Measurements from ENCODE around the gene FIBCD1.

FIBCD1 gene

DNA sequence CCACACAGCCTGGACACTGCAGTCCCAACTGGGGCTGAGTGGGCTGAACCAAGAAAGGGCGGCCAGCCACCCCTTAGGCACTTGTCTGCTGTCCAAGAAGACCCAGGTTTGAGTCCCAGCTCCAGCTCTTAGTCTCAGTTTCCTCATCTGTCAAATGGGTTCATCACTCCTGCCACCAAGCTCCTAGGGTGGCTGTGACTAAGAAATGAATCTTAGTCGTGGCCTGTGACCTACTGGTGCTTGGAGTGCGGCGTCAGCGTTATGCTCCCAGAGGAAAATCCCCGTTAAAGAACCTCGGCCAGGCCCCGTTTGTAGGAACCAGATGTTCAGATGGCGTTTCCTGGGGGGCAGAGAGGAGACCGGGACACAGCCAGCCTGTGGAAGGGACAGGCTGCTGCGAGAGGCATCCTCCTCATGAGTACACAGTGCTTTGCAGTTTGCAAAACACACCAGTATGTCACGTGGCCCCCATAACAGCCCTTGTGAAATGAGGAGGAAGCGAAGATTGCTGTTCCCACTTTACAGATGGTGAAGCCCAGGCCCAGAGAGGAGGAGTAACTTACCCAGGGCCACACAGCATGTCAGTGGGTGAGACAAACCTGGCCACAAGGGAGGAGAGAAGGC is 3.3 kb downstream of the FIBCD1 start:
- no peak for DNase-seq

GRCh38 chr9:130934702-130935647 is 4.1 kb downstream of the FIBCD1 start:
- DNase-seq: no peak

DNA sequence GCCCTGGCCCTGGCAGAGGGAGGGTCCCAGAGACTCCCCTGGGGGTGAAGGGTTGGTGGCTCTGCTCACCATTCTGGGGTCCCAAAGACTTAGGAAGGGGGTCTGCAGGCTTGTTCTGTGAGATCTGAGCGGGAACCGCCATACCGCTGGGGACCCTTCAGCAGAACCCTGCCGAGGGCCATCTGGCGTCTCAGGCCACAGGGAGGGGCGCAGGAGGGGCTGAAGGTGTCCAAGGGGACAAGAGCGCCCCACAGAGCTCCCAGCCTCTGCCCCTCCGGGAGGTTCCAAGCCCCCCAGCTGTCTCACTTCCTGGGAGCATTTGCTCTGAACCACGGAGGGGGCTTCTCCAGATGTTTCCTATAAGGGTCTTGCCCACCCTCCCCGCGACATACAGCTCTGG is 4.8 kb downstream of the FIBCD1 start:
- DNase-seq: no peak

DNA sequence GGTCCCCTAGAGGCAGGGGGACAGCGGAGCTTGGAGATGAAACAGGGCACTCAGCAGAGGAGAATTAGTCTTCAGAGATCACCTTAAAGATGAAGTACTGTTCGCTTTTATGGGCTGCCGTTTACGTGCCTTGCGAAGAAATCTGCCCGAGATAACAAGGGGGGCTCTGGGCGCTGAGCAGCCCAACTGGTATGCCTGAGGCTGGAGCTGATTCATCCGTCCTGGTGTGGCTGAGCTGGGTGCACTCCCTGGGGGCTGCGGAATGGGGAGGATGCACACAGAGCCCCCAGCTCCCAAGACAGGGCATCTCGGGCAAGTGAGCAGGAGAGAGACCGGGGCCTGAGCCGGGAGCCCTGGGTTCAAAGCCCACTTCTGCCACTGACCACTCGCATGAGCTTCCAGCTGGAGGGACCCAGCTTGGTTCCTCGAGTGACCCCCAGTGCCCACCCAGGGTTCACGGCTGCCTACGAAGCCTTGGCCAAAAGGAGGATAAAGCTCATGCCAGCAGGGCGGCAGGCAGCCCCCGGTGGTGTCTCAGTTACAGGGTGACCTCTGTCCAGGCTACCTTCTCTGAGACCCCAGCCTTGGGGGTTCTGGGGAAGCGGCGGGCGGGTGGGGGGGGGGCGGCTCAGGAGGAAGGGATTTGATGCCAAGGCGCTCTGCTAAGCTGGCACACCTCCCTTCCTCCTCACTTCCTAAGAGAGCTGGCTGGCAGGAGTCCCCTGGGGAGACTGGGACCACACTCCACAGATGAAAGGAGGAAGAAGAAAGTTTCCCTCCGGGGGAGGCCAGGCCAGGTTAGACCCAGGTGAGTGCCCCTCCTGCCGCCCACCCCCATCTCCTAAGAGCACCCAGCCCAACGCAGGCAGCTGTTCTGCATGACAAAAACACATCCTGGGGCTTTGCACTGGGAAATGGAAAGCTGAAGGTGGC is 5.7 kb downstream of the FIBCD1 start:
- DNase-seq: no peak

- no peak for DNase-seq
These were observed 6.6 kb downstream of the FIBCD1 start for GRCh38 chr9:130932255-130933079.

DNA sequence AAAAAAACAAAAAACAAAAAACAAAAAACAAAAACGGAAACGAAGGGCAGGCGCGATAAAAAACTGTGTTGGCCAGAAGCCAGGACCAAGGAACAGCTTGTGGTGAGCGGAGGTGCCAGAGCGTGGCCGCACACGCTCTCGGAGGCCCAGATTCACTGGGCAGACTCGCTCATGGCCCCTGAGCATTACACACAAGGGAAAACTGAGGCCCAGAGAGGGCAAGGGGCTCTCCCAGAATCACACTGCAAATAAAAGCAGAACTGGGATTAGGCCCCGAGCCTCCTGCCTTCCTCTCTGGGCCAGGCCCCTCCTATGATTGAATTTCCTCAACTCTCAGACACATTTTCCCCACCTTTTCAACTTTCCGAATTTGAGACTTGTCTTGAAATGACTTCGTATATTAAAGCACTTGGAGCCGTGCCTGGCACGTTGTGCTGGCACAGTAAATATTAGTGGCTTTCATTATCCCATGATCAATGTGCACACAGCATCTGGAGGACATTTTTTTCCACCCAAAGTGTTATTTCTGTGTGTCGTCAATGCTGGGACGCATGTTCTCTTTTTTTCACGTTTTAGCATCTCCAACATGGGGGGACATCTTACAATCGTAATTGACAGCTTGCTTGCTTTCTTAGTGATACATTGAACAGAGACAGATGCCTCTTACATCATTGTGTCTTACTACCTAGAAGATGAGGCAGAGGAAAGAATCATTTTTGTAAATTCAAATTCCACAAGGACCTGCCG is 7.4 kb downstream of the FIBCD1 start:
- no peak for DNase-seq

DNA sequence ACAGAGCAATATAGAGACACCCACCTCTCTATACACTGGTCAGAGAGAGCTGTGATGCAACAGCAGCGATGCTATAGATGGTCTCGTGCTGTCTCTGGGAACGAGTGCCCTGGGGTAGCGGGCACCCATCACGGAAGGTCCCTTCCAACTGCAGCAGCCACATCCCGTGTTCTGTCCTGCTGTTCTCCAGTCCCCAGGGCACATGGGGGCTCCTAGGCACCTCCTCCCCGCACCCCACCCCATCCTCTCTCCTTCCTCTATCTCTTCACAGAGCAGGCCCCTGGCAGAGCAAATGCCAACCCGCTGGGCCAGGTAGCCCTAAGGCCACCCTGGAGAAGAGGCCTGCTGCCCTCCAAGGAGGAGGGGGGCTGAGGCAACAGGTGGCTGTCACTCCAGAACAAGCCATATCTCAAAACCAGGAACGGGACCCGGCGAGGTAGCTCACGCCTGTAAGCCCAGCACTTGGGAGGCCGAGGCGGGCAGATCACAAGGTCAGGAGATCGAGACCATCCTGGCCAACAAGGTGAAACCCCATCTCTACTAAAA is 8.2 kb downstream of the FIBCD1 start:
- no peak for DNase-seq

GRCh38 chr9:130930132-130930803 is 8.8 kb downstream of the FIBCD1 start:
- DNase-seq: no peak

GRCh38 chr9:130929571-130930038 is 9.4 kb downstream of the FIBCD1 start:
- DNase-seq: no peak

DNA sequence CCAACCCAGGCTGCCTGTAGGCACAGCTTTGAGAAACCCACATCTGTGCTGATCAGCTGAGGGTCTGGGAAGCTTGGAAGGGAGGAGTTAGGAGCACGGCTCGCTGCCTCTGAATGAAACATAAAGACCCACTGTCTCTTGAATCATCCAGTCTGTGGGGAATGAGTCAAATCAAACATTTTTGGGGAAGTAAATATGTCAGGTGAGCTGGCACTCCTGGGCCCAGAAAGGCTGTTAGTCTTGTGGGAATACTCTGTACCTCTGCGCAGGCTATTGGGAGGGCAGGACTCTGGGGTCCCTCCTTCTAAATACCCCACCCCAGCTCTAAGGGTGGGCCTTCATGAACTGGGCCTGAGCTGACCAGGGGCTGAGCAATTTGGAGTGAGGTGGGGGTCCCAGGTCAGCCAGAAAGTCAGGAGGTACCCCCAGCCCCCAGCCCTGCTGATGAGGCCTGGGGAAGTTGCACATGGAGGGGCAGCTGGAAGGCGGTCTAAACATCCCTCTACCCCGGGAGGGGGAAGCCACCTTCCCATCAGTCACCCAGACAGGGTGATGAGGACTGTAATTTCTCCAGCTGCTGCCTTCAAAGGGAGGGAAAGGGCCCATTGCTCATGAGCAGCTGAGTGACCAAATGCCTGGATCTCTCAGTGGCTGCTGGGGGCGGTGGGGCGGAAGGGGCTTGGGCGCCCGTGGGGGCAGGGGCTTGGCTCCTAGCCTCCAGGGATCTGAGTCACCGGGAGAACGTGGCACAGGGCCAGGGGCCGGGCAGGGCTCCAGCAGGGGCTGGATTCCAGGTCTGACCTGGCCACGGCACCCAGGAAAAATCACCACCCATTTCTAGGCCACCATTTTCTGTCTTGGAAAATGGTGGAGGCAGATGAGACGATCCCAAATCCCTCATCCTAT is 10.8 kb downstream of the FIBCD1 start:
- peak; percentile 78 for DNase-seq

DNA sequence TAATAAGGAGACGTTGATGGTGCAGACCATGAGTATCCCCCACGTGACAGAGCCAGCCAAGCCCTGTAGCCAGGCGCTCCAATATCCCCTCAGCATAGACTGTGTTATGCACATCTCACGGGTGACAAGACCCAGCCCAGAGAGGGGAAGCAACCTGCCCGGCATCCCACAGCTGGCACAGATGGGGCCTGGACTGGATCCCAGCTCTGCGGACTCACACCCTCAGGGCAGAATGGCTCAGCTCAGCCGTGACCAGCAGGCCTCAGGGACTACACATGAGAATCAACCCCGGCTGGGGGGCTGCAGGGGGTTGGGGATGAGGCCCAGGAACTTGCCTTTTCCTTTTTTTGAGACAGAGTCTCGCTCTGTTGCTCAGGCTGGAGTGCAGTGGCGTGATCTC is 11.7 kb downstream of the FIBCD1 start:
- no peak for DNase-seq

- DNase-seq: no peak
These were observed 13.9 kb downstream of the FIBCD1 start for GRCh38 chr9:130925050-130925678.

DNA sequence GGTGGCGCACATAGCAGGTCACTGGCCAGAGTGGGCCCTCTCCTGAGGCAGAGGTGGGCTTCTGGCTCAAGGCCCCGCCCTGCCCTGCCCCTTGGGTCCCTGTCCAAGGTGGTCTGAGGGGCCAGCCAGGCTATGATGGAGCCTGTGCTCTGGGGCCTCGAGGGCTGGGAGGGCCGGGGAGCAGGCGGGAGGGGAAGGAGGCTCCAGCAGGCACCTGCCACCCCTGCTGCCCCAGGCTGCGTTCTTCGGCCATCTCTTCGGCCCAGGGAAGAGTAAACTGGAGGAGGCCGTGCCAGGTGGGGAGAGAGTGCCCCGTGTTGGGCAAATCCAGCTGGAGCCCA is 14.6 kb downstream of the FIBCD1 start:
- DNase-seq: no peak

GRCh38 chr9:130923611-130924447 is 15.2 kb downstream of the FIBCD1 start:
- DNase-seq: no peak

DNA sequence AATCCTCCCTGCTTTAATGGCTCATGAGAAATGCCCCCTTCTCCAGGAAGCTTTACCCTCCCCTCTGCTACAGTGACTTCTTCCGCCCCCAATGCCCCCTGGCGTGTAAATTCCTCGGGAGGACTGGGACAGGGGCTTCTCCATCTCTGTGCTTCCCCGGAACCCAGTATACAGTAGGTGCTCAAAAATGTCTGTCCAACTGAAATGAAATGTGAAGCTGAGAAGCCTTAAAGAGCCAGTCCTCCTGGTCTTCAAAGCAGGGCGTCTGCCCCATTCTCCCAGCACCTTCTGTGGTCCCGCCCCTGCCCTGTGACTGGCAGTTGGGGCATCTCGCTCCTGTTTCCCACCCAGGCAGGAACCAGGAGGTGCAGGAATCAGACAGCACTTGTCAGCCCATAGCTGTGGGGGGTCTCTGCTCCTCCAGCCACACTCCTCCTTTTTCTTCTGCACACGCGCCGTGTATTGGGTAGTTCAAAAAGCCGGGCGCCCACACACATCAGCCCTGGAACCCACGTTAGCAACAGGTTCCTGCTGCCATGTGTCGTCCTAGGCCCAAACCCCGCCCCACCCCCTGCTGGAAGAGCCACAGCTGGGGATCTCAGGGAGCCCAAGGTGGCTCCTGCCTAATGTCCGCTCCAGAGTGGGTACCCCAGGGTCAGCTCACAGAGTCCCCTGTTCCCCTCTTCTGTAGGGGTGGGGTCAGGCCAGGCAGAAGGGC is 16.0 kb downstream of the FIBCD1 start:
- DNase-seq: no peak

- DNase-seq: no peak
These were observed 16.8 kb downstream of the FIBCD1 start for GRCh38 chr9:130921989-130922892.

All from NCI-H1105 treated with DMSO at 0.1 percent for 48 hours (cell line).